Muscle layer of duodenum (tissue), 2 donors: ENCODE data around the gene LELP1.
"Not testable (repeated sequence)": the region's sequence is repeated elsewhere in the genome, so short reads cannot be mapped to it uniquely, and the experiment has no call there.

ENCODE experiments used
- H3K27ac ChIP-seq: one replicate; pipeline ENCODE4 v1.7.0; 2013; ENCODE audit warnings: mild to moderate bottlenecking, low read length
- H3K27me3 ChIP-seq: one replicate; pipeline ENCODE4 v1.7.0; 2013; ENCODE audit warnings: low read depth, mild to moderate bottlenecking, control low read depth, low read length
- H3K36me3 ChIP-seq, 2 donors: one replicate each; pipeline ENCODE4 v1.7.0; 2013; ENCODE audit warnings: low read length in 2 of 2, control low read depth in 1 of 2, mild to moderate bottlenecking in 1 of 2; ENCODE audit not compliant: insufficient read depth in 2 of 2, control insufficient read depth in 1 of 2
- H3K4me1 ChIP-seq, 2 donors: one replicate each; pipeline ENCODE4 v1.7.0; 2013; ENCODE audit warnings: low read length in 2 of 2, mild to moderate bottlenecking in 2 of 2, control low read depth in 1 of 2, moderate library complexity in 1 of 2; ENCODE audit not compliant: insufficient read depth in 2 of 2, control insufficient read depth in 1 of 2
- H3K4me3 ChIP-seq, 2 donors: one replicate each; pipeline ENCODE4 v1.7.0; 2013; ENCODE audit warnings: low read length in 2 of 2, low read depth in 1 of 2, mild to moderate bottlenecking in 1 of 2
- H3K9me3 ChIP-seq, 2 donors: one replicate each; pipeline ENCODE4 v1.7.0; 2013; ENCODE audit warnings: low read length in 2 of 2, control low read depth in 1 of 2, mild to moderate bottlenecking in 1 of 2; ENCODE audit not compliant: control insufficient read depth in 1 of 2
- donor health status: healthy.

Gene LELP1

GRCh38 chr1:153203130-153203529 is at the start of gene LELP1:
Gene LELP1 (plus strand): TSS chr1:153203430. CDS start chr1:153204708, 1,278 bp downstream.
- no peaks in the 10 kb centered on the region for H3K9me3 ChIP-seq
- H3K27me3 ChIP-seq: no peaks in the 10 kb centered on the region
- H3K36me3 ChIP-seq: no peaks in the 10 kb centered on the region
- H3K4me1 ChIP-seq: no peaks in the 10 kb centered on the region
- no peak within 1 kb of the TSS for H3K4me3 ChIP-seq
- H3K27ac ChIP-seq: no peak within 1 kb of the TSS

- no peak overlapping the region for H3K4me3 ChIP-seq
- H3K27ac ChIP-seq: no peak overlapping the region
- H3K27me3 ChIP-seq: no peaks in the 10 kb centered on the region
- H3K4me1 ChIP-seq: no peaks in the 10 kb centered on the region
- H3K36me3 ChIP-seq: no peaks in the 10 kb centered on the region
- peaks cover 0 to 7% of the 10 kb centered on the region in 2 donors for H3K9me3 ChIP-seq
Measured at GRCh38 chr1:153155541-153155940, 47.7 kb upstream of the LELP1 start.

DNA sequence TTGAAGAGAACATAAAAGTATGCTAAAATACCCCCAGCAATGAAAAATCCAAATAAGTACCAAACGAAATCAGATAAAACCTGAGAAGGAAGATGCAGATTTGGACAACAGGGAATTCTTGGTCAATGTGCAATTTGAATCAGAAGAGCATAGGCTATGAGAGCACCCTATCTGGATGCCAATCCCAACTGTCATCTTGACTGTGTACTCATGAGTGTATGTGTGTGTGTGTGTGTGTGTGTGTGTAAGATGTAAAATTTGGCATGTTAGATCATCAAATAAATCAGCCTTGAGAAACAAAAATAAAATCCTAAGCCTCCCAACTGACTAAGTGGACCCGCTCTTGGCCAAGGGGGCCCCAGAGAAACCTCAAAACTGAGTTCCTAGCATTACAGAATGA is 34.5 kb upstream of the LELP1 start:
- H3K27me3 ChIP-seq: no peaks in the 10 kb centered on the region
- no peaks in the 10 kb centered on the region for H3K9me3 ChIP-seq

DNA sequence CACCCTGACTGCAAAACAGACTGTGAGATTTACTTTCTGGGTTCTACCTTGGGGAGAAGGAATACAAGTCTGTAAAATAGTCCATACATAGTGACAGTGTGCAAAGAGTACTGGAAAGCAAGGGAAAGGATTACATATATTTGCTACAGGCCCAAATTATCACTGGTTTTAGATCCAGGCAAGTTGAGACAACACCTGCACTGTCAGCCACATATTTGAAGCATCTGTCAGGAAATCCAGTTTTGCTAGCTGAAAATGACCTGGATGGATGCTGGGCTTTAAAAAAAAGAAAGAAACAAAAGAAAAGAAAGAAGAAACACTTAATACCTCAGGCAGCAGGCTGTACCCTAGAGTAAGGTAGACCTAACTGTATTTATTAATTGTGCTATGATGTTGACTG is 28.6 kb upstream of the LELP1 start:
- no peaks in the 10 kb centered on the region for H3K27me3 ChIP-seq
- no peak overlapping the region for H3K4me3 ChIP-seq
- H3K4me1 ChIP-seq: no peaks in the 10 kb centered on the region
- H3K36me3 ChIP-seq: no peaks in the 10 kb centered on the region
- H3K9me3 ChIP-seq: no peaks in the 10 kb centered on the region
- no peak overlapping the region for H3K27ac ChIP-seq

More for the DNA sequence above, 34.5 kb upstream of the LELP1 start:
- Histone ChIP-seq H3K4me3 (no peak overlapping the region), H3K4me1 (no peaks in the 10 kb centered on the region), H3K27ac (no peak overlapping the region), H3K36me3 (no peaks in the 10 kb centered on the region)

GRCh38 chr1:153178922-153179321 is 24.3 kb upstream of the LELP1 start:
- H3K4me3 ChIP-seq: no peak overlapping the region
- no peaks in the 10 kb centered on the region for H3K4me1 ChIP-seq
- peaks cover 0 to 5% of the 10 kb centered on the region in 2 donors for H3K9me3 ChIP-seq
- no peak overlapping the region for H3K27ac ChIP-seq
- no peaks in the 10 kb centered on the region for H3K36me3 ChIP-seq
- H3K27me3 ChIP-seq: no peaks in the 10 kb centered on the region

DNA sequence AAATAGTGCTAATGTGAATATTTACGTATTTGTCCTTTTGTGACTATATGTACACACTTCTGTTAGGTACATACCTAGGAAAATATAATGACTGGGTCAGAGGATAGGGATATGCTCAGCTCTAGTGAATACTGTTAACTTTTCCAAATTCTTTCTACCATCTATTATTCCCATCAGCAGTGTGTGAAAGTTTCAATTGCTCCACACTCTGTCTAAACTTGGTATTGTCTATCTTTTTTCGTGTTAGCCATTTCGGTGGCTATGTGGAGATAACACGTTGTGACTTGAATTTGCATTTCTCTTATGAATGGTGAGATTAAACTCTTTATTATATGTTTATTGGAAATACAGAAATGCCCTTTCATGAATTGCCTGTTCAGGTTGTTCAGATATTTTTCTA is 22.7 kb upstream of the LELP1 start:
- Histone ChIP-seq H3K36me3 (no peaks in the 10 kb centered on the region), H3K9me3 (peaks cover 0 to 5% of the 10 kb centered on the region in 2 donors), H3K27me3 (no peaks in the 10 kb centered on the region), H3K27ac (no peak overlapping the region), H3K4me1 (no peaks in the 10 kb centered on the region), H3K4me3 (no peak overlapping the region)

GRCh38 chr1:153188301-153188700 is 14.9 kb upstream of the LELP1 start:
- H3K27ac ChIP-seq, H3K27me3 ChIP-seq, H3K4me1 ChIP-seq, H3K9me3 ChIP-seq, H3K4me3 ChIP-seq, H3K36me3 ChIP-seq: not testable (repeated sequence)

GRCh38 chr1:153190373-153190772 is 12.9 kb upstream of the LELP1 start:
- no peak overlapping the region for H3K4me3 ChIP-seq
- H3K4me1 ChIP-seq: no peaks in the 10 kb centered on the region
- no peaks in the 10 kb centered on the region for H3K27me3 ChIP-seq
- H3K9me3 ChIP-seq: peaks cover 0 to 3% of the 10 kb centered on the region in 2 donors
- no peaks in the 10 kb centered on the region for H3K36me3 ChIP-seq
- H3K27ac ChIP-seq: no peak overlapping the region

GRCh38 chr1:153192697-153193096 is 10.5 kb upstream of the LELP1 start:
- Histone ChIP-seq H3K9me3 (no peaks in the 10 kb centered on the region), H3K27ac (no peak overlapping the region), H3K27me3 (no peaks in the 10 kb centered on the region), H3K4me3 (no peak overlapping the region), H3K36me3 (no peaks in the 10 kb centered on the region), H3K4me1 (no peaks in the 10 kb centered on the region)

- Histone ChIP-seq H3K9me3 (no peaks in the 10 kb centered on the region), H3K4me3 (no peak overlapping the region), H3K36me3 (no peaks in the 10 kb centered on the region), H3K27me3 (no peaks in the 10 kb centered on the region), H3K4me1 (no peaks in the 10 kb centered on the region), H3K27ac (no peak overlapping the region)
Measured at GRCh38 chr1:153194331-153195050, 8.7 kb upstream of the LELP1 start.

GRCh38 chr1:153195216-153195615 is 8.0 kb upstream of the LELP1 start:
- Histone ChIP-seq H3K27ac (no peak overlapping the region), H3K9me3 (no peaks in the 10 kb centered on the region), H3K27me3 (no peaks in the 10 kb centered on the region), H3K4me3 (no peak overlapping the region), H3K36me3 (no peaks in the 10 kb centered on the region), H3K4me1 (no peaks in the 10 kb centered on the region)

- Histone ChIP-seq H3K4me1 (no peaks in the 10 kb centered on the region), H3K36me3 (no peaks in the 10 kb centered on the region), H3K27ac (no peak overlapping the region), H3K4me3 (no peak overlapping the region), H3K9me3 (no peaks in the 10 kb centered on the region), H3K27me3 (no peaks in the 10 kb centered on the region)
Measured at GRCh38 chr1:153202006-153202405, 1.2 kb upstream of the LELP1 start.
